ENCODE results near the gene AP1B1. TPM values are rescaled to one million over a fixed set of nuclear protein-coding genes. Genes with fewer than 3 reads are reported as not detected.

AP1B1 gene
- total and polyA plus RNA-seq, 2 of the 13 experiments (the other 11 are each of a cell fraction or from before 2014, with no cell fraction given), result 26.6 to 29.7 TPM

DNA sequence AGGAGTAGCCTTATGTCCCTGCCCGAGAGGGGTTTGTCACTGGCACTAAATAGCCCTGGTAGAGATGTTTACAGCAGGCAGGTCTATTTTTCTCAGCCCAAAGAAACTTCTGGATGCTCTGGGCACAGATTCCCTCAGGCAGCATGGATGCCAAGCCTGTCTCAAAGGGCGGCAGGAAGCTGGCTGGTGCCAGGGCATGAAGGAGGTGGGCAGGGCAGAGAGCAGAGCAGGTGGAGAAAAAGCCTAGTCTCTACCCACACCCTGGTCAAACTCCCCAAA, 86.0 kb downstream of the AP1B1 start:
- no TSS peak for BruUV-seq (replicated peaks)
- H3K36me3 ChIP-seq (replicated peaks in 1 of 2; ENCODE audit: control insufficient read depth in 1 of 2, insufficient read depth in 2 of 2, low read length in 2 of 2), result peaks cover 17 to 23% of the 10 kb centered on the region in 2 experiments
- 86% methylated on average over 2 of the region's 2 CpGs for WGBS (ENCODE audit: low lambda C conversion rate)
- no peak overlapping the region for H3K4me2 ChIP-seq (ENCODE audit: low read depth, low read length)
- no peak overlapping the region for H2AFZ ChIP-seq (ENCODE audit: low read length)
- H4K20me1 ChIP-seq (ENCODE audit: insufficient read depth, low read length), result 0 out of 2 replicates have a peak, but pooled peaks cover 9% of the 10 kb centered on the region
- TF ChIP-seq KDM1A (CRISPR knock-in tag; IDR thresholded peaks at IDR 0.05) (no peak), TRIM24 (CRISPR knock-in tag; IDR thresholded peaks at IDR 0.05) (no peak)
- TF ChIP-seq, protein P1, sequence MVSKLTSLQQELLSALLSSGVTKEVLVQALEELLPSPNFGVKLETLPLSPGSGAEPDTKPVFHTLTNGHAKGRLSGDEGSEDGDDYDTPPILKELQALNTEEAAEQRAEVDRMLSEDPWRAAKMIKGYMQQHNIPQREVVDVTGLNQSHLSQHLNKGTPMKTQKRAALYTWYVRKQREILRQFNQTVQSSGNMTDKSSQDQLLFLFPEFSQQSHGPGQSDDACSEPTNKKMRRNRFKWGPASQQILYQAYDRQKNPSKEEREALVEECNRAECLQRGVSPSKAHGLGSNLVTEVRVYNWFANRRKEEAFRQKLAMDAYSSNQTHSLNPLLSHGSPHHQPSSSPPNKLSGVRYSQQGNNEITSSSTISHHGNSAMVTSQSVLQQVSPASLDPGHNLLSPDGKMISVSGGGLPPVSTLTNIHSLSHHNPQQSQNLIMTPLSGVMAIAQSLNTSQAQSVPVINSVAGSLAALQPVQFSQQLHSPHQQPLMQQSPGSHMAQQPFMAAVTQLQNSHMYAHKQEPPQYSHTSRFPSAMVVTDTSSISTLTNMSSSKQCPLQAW (CRISPR knock-in tag; IDR thresholded peaks at IDR 0.05), result no peak
- TF ChIP-seq, protein P2, sequence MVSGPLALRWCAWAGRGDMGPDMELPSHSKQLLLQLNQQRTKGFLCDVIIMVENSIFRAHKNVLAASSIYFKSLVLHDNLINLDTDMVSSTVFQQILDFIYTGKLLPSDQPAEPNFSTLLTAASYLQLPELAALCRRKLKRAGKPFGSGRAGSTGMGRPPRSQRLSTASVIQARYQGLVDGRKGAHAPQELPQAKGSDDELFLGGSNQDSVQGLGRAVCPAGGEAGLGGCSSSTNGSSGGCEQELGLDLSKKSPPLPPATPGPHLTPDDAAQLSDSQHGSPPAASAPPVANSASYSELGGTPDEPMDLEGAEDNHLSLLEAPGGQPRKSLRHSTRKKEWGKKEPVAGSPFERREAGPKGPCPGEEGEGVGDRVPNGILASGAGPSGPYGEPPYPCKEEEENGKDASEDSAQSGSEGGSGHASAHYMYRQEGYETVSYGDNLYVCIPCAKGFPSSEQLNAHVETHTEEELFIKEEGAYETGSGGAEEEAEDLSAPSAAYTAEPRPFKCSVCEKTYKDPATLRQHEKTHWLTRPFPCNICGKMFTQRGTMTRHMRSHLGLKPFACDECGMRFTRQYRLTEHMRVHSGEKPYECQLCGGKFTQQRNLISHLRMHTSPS (CRISPR knock-in tag; IDR thresholded peaks at IDR 0.05; ENCODE audit: low read depth), result no peak
- CTCF ChIA-PET (ENCODE audit: low intra/inter-chr PET ratio, low total read pairs), result no interaction called here
- POLR2A ChIA-PET, result no interaction called here
- no peak overlapping the region for H3K4me3 ChIP-seq (replicated peaks in 1 of 3; ENCODE audit: insufficient read depth in 1 of 3, low read depth in 2 of 3, low read length in 3 of 3)
- no peaks in the 10 kb centered on the region for H3K27me3 ChIP-seq (ENCODE audit: control insufficient read depth in 1 of 2, insufficient read depth in 2 of 2, low read length in 2 of 2)
- peaks cover 30% of the 10 kb centered on the region for H3K4me1 ChIP-seq (ENCODE audit: insufficient read depth, low read length)
- no peaks in the 10 kb centered on the region for H3K79me2 ChIP-seq (ENCODE audit: insufficient read depth, low read length)
- DNase-seq (ENCODE audit: low spot score) (no peak), ATAC-seq (no peak; the same call in 1 of the 3 replicates), FAIRE-seq (no peak)
- H3K9me3 ChIP-seq (ENCODE audit: low read length), result no peaks in the 10 kb centered on the region
- H3K9ac ChIP-seq (ENCODE audit: insufficient read depth, low read depth, low read length), result no peak overlapping the region
- intact Hi-C loops (cut with micrococcal nuclease; ENCODE audit: unreplicated experiment), result no loop called here
- in situ Hi-C loops (cut with HindIII; ENCODE audit: extremely low pct_ligation_motif_present, low pct_unique_long_range_greater_than_20kb), result no loop called here
- H3K27ac ChIP-seq (ENCODE audit: extremely low read length, insufficient read depth, low read length), result no peak overlapping the region

Measured in HepG2 (cell line).